ENCODE data around the gene COPB2.

- no peak for TF ChIP-seq ZNF10 (tag by site-specific recombination; IDR thresholded peaks at IDR 0.05)
- TF ChIP-seq ZNF658 (tag by site-specific recombination; IDR thresholded peaks at IDR 0.05): no peak
- no peak for TF ChIP-seq ZNF670 (tag by site-specific recombination; IDR thresholded peaks at IDR 0.05; ENCODE audit: low read depth)
- TF ChIP-seq ZNF140 (tag by site-specific recombination; IDR thresholded peaks at IDR 0.05): no peak
- TF ChIP-seq CTCF (tag by site-specific recombination; IDR thresholded peaks at IDR 0.05): no peak
- no peak for TF ChIP-seq PRDM10 (tag by site-specific recombination; IDR thresholded peaks at IDR 0.05)
- TF ChIP-seq ZBTB7A (tag by site-specific recombination; IDR thresholded peaks at IDR 0.05; ENCODE audit: low read depth): no peak
- TF ChIP-seq ZNF112 (tag by site-specific recombination; IDR thresholded peaks at IDR 0.05): no peak
- no peak for TF ChIP-seq ZNF785 (tag by site-specific recombination; IDR thresholded peaks at IDR 0.05)
- TF ChIP-seq TCF7L2 (IDR thresholded peaks at IDR 0.05; ENCODE audit: borderline replicate concordance, low read depth, low read length): no peak
- TF ChIP-seq ZSCAN5A (tag by site-specific recombination; IDR thresholded peaks at IDR 0.05): no peak
- TF ChIP-seq ZNF394 (tag by site-specific recombination; IDR thresholded peaks at IDR 0.05; ENCODE audit: borderline replicate concordance): no peak
- no peak for TF ChIP-seq PATZ1 (tag by site-specific recombination; IDR thresholded peaks at IDR 0.05)
- TF ChIP-seq ZNF660 (tag by site-specific recombination; IDR thresholded peaks at IDR 0.05): no peak
These were observed 79.6 kb downstream of the COPB2 start for GRCh38 chr3:139309880-139310279.

Data from HEK293 (cell line).